ENCODE results near the gene SETD1A. TPM values are rescaled to one million over a fixed set of nuclear protein-coding genes. Genes with fewer than 3 reads are reported as not detected.
A peak's percentile ranks its signal among the peaks of the same experiment; 100 is the strongest.

The SETD1A gene
- total and polyA plus RNA-seq, 5 donors from 2014 or later: 0.33 to 35.2 (median 0.85) TPM

DNA sequence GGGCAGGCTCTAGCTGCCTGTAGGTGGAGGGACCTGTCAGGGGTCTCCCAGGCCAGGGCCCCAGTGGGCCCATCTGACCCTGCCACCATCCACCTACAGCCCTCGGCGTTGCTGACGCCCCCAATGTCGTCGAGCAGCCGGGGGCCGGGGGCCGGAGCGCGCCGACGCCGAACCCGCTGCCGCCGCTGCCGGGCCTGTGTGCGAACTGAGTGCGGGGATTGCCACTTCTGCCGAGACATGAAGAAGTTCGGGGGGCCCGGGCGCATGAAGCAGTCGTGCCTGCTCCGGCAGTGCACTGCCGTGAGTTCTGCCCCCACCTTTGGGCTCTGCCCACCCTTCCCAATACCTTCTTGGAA, 31.9 kb upstream of the SETD1A start:
- H3K27ac ChIP-seq (ENCODE audit: insufficient read depth, low read length, poor library complexity, severe bottlenecking): no peak overlapping the region
- ATAC-seq (ENCODE audit: low read depth in 2 of 2): no peak
- H3K4me3 ChIP-seq (ENCODE audit: low read depth, low read length): no peak overlapping the region
- peaks cover 27% of the 10 kb centered on the region for H3K4me1 ChIP-seq (ENCODE audit: control insufficient read depth, insufficient read depth, low read length, poor library complexity, severe bottlenecking)
- Mint-ChIP-seq H3K27me3 (no peaks in the 10 kb centered on the region), H3K27ac (peak overlapping the region in 1 of 3 donors; percentile 55), H3K4me1 (peaks cover 3 to 27% (median 7%) of the 10 kb centered on the region in 4 donors), H3K9me3 (no peaks in the 10 kb centered on the region), H3K4me3 (peak overlapping the region in 3 of 4 donors; percentile 57 to 95 (median 73)), H3K36me3 (peaks cover 2% of the 10 kb centered on the region)
- H3K27me3 ChIP-seq (ENCODE audit: control insufficient read depth, insufficient read depth, low read length): no peaks in the 10 kb centered on the region
- no peak for DNase-seq
- no peaks in the 10 kb centered on the region for H3K36me3 ChIP-seq (ENCODE audit: control insufficient read depth, insufficient read depth, low read length)
- no peaks in the 10 kb centered on the region for H3K9me3 ChIP-seq (ENCODE audit: control insufficient read depth in 2 of 2, low read length in 2 of 2)

DNA sequence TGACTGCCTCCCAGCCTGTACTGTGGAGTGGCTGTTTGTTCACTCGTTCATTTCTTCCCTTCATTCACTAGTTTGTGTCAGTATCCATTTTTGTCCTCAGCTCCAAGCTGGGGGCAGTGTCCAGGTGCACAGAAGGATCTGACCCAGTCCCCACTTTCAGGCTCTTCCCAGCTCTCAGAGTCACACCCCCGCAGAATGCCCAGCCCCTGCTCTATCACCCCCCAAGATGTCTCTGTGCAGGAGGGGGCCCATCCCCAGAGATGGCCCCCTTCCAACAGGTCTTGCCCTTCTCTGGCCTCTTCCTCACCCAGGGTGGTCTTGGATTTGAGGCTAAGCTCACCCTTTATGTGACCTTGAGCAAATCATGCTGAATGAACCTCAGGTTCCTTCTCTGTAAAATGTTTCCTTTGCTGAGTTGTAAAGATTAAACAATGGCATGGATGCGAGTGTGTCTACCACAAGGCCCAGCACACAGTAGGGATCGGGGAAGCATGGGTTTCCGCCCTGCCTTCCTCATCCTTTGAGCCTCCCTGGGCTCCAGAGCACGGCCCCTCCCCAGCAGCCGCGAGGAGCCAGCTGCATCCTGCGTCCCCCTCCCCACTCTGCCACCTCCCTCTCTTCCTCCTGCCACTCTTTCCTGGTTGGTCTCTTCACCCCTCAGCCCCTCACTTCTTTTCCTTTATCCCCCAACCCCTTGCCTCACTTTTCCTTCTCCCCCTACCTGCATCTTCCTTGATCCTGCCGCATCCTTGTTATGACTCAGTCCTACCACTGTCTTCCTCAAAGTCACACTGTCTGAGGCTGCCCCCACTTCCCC, 31.4 kb upstream of the SETD1A start:
- Histone ChIP-seq H3K27ac (ENCODE audit: insufficient read depth, low read length, poor library complexity, severe bottlenecking) (no peak overlapping the region), H3K4me1 (ENCODE audit: control insufficient read depth, insufficient read depth, low read length, poor library complexity, severe bottlenecking) (peaks cover 26% of the 10 kb centered on the region), H3K9me3 (ENCODE audit: control insufficient read depth in 2 of 2, low read length in 2 of 2) (no peaks in the 10 kb centered on the region), H3K27me3 (ENCODE audit: control insufficient read depth, insufficient read depth, low read length) (no peaks in the 10 kb centered on the region), H3K36me3 (ENCODE audit: control insufficient read depth, insufficient read depth, low read length) (no peaks in the 10 kb centered on the region), H3K4me3 (ENCODE audit: low read depth, low read length) (no peak overlapping the region)
- H3K27ac Mint-ChIP-seq: peak overlapping the region in 2 of 3 donors; percentile 55 to 93
- H3K4me1 Mint-ChIP-seq: peaks cover 4 to 27% (median 7%) of the 10 kb centered on the region in 4 donors
- ATAC-seq (ENCODE audit: low read depth in 2 of 2): no peak
- DNase-seq: no peak
- peaks cover 8% of the 10 kb centered on the region for H3K36me3 Mint-ChIP-seq
- peak overlapping the region; percentile 57 to 95 (median 70) for H3K4me3 Mint-ChIP-seq
- H3K27me3 Mint-ChIP-seq: no peaks in the 10 kb centered on the region
- H3K9me3 Mint-ChIP-seq: no peaks in the 10 kb centered on the region

DNA sequence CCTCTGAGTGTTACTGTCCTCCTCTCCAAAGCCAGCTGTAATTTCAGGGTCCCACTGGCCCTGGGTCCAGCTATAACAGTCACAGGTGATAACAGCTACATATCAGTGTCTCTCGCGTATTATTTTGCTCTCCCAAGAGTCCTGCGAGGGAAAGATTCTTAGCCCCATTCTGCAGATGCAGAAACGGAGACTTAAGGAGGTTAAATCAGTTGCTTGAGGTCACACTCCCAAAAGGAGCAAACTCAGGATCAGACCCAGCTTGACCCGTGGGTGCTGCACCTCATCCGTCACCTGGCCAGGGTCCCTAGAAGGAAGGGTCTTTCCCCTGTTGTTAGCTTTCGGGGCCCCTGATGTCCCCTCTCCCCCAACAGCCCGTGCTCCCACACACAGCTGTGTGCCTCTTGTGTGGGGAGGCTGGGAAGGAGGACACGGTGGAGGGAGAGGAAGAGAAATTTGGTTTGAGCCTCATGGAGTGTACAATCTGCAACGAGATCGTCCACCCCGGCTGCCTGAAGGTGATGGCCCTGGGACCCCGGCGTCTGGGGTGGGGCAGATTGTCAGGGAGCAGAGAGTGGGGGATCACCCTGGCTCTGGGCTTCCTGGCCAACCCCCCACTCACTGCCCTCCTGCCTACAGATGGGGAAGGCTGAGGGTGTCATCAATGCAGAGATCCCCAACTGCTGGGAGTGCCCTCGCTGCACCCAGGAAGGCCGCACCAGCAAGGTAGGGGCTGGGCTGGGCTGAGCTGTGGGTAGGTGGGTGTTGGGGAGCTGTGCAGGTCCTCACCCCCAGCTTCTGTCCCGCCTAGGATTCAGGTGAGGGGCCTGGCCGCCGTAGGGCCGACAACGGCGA, 30.4 kb upstream of the SETD1A start:
- H3K36me3 Mint-ChIP-seq: peaks cover 9% of the 10 kb centered on the region
- H3K4me3 Mint-ChIP-seq: peak overlapping the region in 3 of 4 donors; percentile 11 to 39 (median 20)
- H3K27ac Mint-ChIP-seq: peak overlapping the region in 2 of 3 donors; percentile 55 to 88
- H3K4me1 ChIP-seq (ENCODE audit: control insufficient read depth, insufficient read depth, low read length, poor library complexity, severe bottlenecking): peaks cover 17% of the 10 kb centered on the region
- H3K27me3 Mint-ChIP-seq: no peaks in the 10 kb centered on the region
- ATAC-seq (ENCODE audit: low read depth in 2 of 2) (no peak), DNase-seq (no peak)
- no peaks in the 10 kb centered on the region for H3K9me3 ChIP-seq (ENCODE audit: control insufficient read depth in 2 of 2, low read length in 2 of 2)
- H3K4me3 ChIP-seq (ENCODE audit: low read depth, low read length): no peak overlapping the region
- no peak overlapping the region for H3K27ac ChIP-seq (ENCODE audit: insufficient read depth, low read length, poor library complexity, severe bottlenecking)
- no peaks in the 10 kb centered on the region for H3K9me3 Mint-ChIP-seq
- peaks cover 4 to 22% (median 7%) of the 10 kb centered on the region in 4 donors for H3K4me1 Mint-ChIP-seq
- H3K36me3 ChIP-seq (ENCODE audit: control insufficient read depth, insufficient read depth, low read length): peaks cover 2% of the 10 kb centered on the region
- no peaks in the 10 kb centered on the region for H3K27me3 ChIP-seq (ENCODE audit: control insufficient read depth, insufficient read depth, low read length)

DNA sequence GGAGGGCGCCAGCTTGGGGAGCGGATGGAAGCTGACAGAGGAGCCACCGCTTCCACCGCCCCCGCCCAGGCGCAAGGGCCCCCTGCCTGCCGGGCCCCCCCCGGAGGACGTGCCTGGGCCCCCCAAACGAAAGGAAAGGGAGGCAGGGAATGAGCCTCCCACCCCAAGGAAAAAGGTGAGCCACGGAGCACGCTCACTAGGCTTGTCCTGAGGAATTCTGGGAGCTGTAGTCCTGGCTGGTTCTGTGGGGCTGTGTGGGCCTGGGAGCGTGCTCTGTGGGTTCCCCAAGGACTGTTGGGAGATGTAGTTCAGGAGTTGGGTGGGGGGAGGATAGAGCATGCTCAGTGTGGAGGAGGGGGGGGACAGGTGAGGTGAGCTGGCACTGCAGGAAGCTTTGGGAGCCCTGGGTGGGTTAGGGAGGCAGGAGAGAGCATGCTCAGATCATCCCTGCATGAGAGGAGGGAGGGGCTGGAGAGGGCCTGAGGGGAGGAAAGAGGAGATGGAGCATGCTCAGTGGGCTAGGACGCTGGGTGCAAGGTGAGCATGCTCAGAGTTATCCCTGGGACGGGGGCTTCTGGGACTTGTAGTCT, 29.7 kb upstream of the SETD1A start:
- peaks cover 16% of the 10 kb centered on the region for H3K4me1 ChIP-seq (ENCODE audit: control insufficient read depth, insufficient read depth, low read length, poor library complexity, severe bottlenecking)
- Mint-ChIP-seq H3K27me3 (no peaks in the 10 kb centered on the region), H3K27ac (peak overlapping the region in 1 of 3 donors; percentile 36), H3K36me3 (peaks cover 14% of the 10 kb centered on the region), H3K4me1 (peaks cover 4 to 19% (median 7%) of the 10 kb centered on the region in 4 donors), H3K4me3 (peak overlapping the region in 1 of 4 donors; percentile 25), H3K9me3 (no peaks in the 10 kb centered on the region)
- DNase-seq (peak in 1 of 3 donors; percentile 50), ATAC-seq (ENCODE audit: low read depth in 2 of 2) (no peak)
- H3K4me3 ChIP-seq (ENCODE audit: low read depth, low read length): no peak overlapping the region
- no peak overlapping the region for H3K27ac ChIP-seq (ENCODE audit: insufficient read depth, low read length, poor library complexity, severe bottlenecking)
- H3K36me3 ChIP-seq (ENCODE audit: control insufficient read depth, insufficient read depth, low read length): peaks cover 6% of the 10 kb centered on the region
- no peaks in the 10 kb centered on the region for H3K9me3 ChIP-seq (ENCODE audit: control insufficient read depth in 2 of 2, low read length in 2 of 2)
- H3K27me3 ChIP-seq (ENCODE audit: control insufficient read depth, insufficient read depth, low read length): no peaks in the 10 kb centered on the region

DNA sequence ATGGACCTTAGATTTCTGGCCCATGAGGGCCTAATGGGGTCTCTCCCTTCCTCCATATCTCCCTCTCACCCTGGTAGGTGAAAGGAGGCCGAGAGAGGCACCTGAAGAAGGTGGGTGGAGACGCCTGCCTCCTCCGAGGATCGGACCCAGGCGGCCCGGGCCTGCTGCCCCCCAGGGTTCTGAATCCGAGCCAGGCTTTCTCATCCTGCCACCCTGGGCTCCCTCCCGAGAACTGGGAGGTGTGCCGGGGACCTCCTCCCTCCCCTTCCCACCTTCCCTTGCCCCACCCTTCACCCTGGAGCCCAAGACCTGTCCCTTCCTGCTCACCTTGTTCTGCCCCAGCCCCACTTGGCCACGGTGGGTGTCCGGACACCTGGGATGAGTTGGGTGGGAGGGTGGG, 29.2 kb upstream of the SETD1A start:
- Histone ChIP-seq H3K27ac (ENCODE audit: insufficient read depth, low read length, poor library complexity, severe bottlenecking) (no peak overlapping the region), H3K27me3 (ENCODE audit: control insufficient read depth, insufficient read depth, low read length) (no peaks in the 10 kb centered on the region), H3K4me1 (ENCODE audit: control insufficient read depth, insufficient read depth, low read length, poor library complexity, severe bottlenecking) (peaks cover 16% of the 10 kb centered on the region), H3K9me3 (ENCODE audit: control insufficient read depth in 2 of 2, low read length in 2 of 2) (no peaks in the 10 kb centered on the region), H3K36me3 (ENCODE audit: control insufficient read depth, insufficient read depth, low read length) (peaks cover 6% of the 10 kb centered on the region), H3K4me3 (ENCODE audit: low read depth, low read length) (no peak overlapping the region)
- Mint-ChIP-seq H3K4me1 (peaks cover 4 to 15% (median 7%) of the 10 kb centered on the region in 4 donors), H3K27ac (no peak overlapping the region), H3K4me3 (peak overlapping the region in 1 of 4 donors; percentile 35), H3K36me3 (peaks cover 14% of the 10 kb centered on the region), H3K27me3 (no peaks in the 10 kb centered on the region), H3K9me3 (no peaks in the 10 kb centered on the region)
- ATAC-seq (ENCODE audit: low read depth in 2 of 2) (no peak), DNase-seq (no peak)

DNA sequence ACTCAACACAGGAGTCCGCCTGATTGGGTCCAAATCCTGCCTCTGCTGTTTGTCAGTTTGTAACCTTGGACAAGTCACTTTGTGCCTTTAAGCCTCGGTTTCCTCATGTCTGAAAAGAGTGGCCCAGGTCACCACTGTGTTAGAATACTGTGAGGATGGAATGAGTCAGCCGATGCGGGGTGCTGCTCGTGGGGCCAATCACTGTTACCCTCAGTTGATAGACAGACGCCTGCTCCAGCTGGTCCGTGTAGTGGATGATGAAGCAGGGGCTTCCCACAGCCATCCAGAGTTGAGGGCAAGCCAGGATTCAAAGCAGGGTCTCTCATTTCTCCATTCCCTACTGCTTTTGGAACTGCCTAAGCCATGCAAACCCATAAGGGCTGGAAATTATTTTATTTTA, 28.4 kb upstream of the SETD1A start:
- H3K36me3 ChIP-seq (ENCODE audit: control insufficient read depth, insufficient read depth, low read length): peaks cover 6% of the 10 kb centered on the region

DNA sequence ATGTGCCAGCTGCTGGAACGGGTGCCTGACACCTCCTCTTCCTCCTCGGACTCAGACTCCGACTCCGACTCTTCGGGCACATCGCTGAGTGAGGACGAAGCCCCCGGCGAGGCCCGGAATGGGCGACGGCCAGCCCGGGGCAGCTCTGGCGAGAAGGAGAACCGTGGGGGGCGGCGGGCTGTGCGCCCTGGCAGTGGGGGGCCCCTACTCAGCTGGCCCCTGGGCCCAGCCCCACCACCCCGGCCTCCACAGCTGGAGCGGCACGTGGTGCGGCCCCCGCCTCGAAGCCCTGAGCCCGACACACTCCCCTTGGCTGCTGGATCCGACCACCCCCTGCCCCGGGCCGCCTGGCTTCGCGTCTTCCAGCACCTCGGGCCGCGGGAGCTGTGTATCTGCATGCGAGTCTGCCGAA, 27.4 kb upstream of the SETD1A start:
- Mint-ChIP-seq H3K36me3 (peaks cover 14% of the 10 kb centered on the region), H3K4me1 (peaks cover 5 to 17% (median 10%) of the 10 kb centered on the region in 4 donors), H3K27ac (no peak overlapping the region), H3K4me3 (no peak overlapping the region), H3K9me3 (no peaks in the 10 kb centered on the region), H3K27me3 (no peaks in the 10 kb centered on the region)
- peaks cover 6% of the 10 kb centered on the region for H3K36me3 ChIP-seq (ENCODE audit: control insufficient read depth, insufficient read depth, low read length)
- ATAC-seq (ENCODE audit: low read depth in 2 of 2): no peak
- no peak overlapping the region for H3K27ac ChIP-seq (ENCODE audit: insufficient read depth, low read length, poor library complexity, severe bottlenecking)
- H3K9me3 ChIP-seq (ENCODE audit: control insufficient read depth in 2 of 2, low read length in 2 of 2): no peaks in the 10 kb centered on the region
- no peaks in the 10 kb centered on the region for H3K4me1 ChIP-seq (ENCODE audit: control insufficient read depth, insufficient read depth, low read length, poor library complexity, severe bottlenecking)
- H3K27me3 ChIP-seq (ENCODE audit: control insufficient read depth, insufficient read depth, low read length): no peaks in the 10 kb centered on the region
- no peak for DNase-seq
- no peak overlapping the region for H3K4me3 ChIP-seq (ENCODE audit: low read depth, low read length)

More for the DNA sequence above, 28.4 kb upstream of the SETD1A start:
- Mint-ChIP-seq H3K9me3 (no peaks in the 10 kb centered on the region), H3K4me1 (peaks cover 4 to 15% (median 7%) of the 10 kb centered on the region in 4 donors), H3K4me3 (peak overlapping the region in 1 of 4 donors; percentile 35), H3K36me3 (peaks cover 14% of the 10 kb centered on the region), H3K27me3 (no peaks in the 10 kb centered on the region), H3K27ac (no peak overlapping the region)
- DNase-seq (no peak), ATAC-seq (ENCODE audit: low read depth in 2 of 2) (no peak)
- Histone ChIP-seq H3K27me3 (ENCODE audit: control insufficient read depth, insufficient read depth, low read length) (no peaks in the 10 kb centered on the region), H3K27ac (ENCODE audit: insufficient read depth, low read length, poor library complexity, severe bottlenecking) (no peak overlapping the region), H3K4me3 (ENCODE audit: low read depth, low read length) (no peak overlapping the region), H3K4me1 (ENCODE audit: control insufficient read depth, insufficient read depth, low read length, poor library complexity, severe bottlenecking) (peaks cover 8% of the 10 kb centered on the region), H3K9me3 (ENCODE audit: control insufficient read depth in 2 of 2, low read length in 2 of 2) (no peaks in the 10 kb centered on the region)

All from CD4-positive, CD25-positive, alpha-beta regulatory T cell (primary cell).